ENCODE results near the gene GPC4. TPM values are rescaled to one million over a fixed set of nuclear protein-coding genes. Genes with fewer than 3 reads are reported as not detected.
A peak's percentile ranks its signal among the peaks of the same experiment; 100 is the strongest.

The GPC4 gene
- total RNA-seq, 1 donor from 2014 or later, result 64.6 TPM

- TF ChIP-seq CTCF (IDR thresholded peaks at IDR 0.05), result no peak
- H3K9me3 Mint-ChIP-seq (ENCODE audit: low read depth), result no peaks in the 10 kb centered on the region
- peaks cover 31% of the 10 kb centered on the region for H3K4me1 Mint-ChIP-seq (ENCODE audit: low read depth)
- H3K4me3 Mint-ChIP-seq (ENCODE audit: unreplicated experiment), result no peak overlapping the region
- no peak overlapping the region for H3K27ac Mint-ChIP-seq (ENCODE audit: unreplicated experiment)
- no peak for DNase-seq (ENCODE audit: low spot score)
- H3K36me3 Mint-ChIP-seq (ENCODE audit: low read depth), result peaks cover 17% of the 10 kb centered on the region
- no peaks in the 10 kb centered on the region for H3K27me3 Mint-ChIP-seq (ENCODE audit: low read depth)
Observed at GRCh38 chrX:133302775-133303445, 112.4 kb downstream of the GPC4 start.

GRCh38 chrX:133300591-133300990 lies 114.7 kb downstream of the GPC4 start:
- H3K27me3 Mint-ChIP-seq (ENCODE audit: low read depth), result no peaks in the 10 kb centered on the region
- no peak for DNase-seq (ENCODE audit: low spot score)
- no peaks in the 10 kb centered on the region for H3K9me3 Mint-ChIP-seq (ENCODE audit: low read depth)
- peaks cover 46% of the 10 kb centered on the region for H3K4me1 Mint-ChIP-seq (ENCODE audit: low read depth)
- H3K27ac Mint-ChIP-seq (ENCODE audit: unreplicated experiment), result peak overlapping the region; percentile 58
- peaks cover 17% of the 10 kb centered on the region for H3K36me3 Mint-ChIP-seq (ENCODE audit: low read depth)
- no peak for TF ChIP-seq CTCF (IDR thresholded peaks at IDR 0.05)
- no peak overlapping the region for H3K4me3 Mint-ChIP-seq (ENCODE audit: unreplicated experiment)

- H3K27me3 Mint-ChIP-seq (ENCODE audit: low read depth), result no peaks in the 10 kb centered on the region
- H3K36me3 Mint-ChIP-seq (ENCODE audit: low read depth), result no peaks in the 10 kb centered on the region
- peak overlapping the region; percentile 81 for H3K27ac Mint-ChIP-seq (ENCODE audit: unreplicated experiment)
- no peak for TF ChIP-seq CTCF (IDR thresholded peaks at IDR 0.05)
- no peak for DNase-seq (ENCODE audit: low spot score)
- peaks cover 67% of the 10 kb centered on the region for H3K4me1 Mint-ChIP-seq (ENCODE audit: low read depth)
- H3K4me3 Mint-ChIP-seq (ENCODE audit: unreplicated experiment), result no peak overlapping the region
- no peaks in the 10 kb centered on the region for H3K9me3 Mint-ChIP-seq (ENCODE audit: low read depth)
Observed at GRCh38 chrX:133297284-133297683, 118.0 kb downstream of the GPC4 start.

- no peaks in the 10 kb centered on the region for H3K36me3 Mint-ChIP-seq (ENCODE audit: low read depth)
- H3K27ac Mint-ChIP-seq (ENCODE audit: unreplicated experiment), result peak overlapping the region; percentile 84
- peaks cover 44% of the 10 kb centered on the region for H3K4me1 Mint-ChIP-seq (ENCODE audit: low read depth)
- no peak overlapping the region for H3K4me3 Mint-ChIP-seq (ENCODE audit: unreplicated experiment)
- H3K9me3 Mint-ChIP-seq (ENCODE audit: low read depth), result no peaks in the 10 kb centered on the region
- DNase-seq (ENCODE audit: low spot score), result no peak
- H3K27me3 Mint-ChIP-seq (ENCODE audit: low read depth), result no peaks in the 10 kb centered on the region
- no peak for TF ChIP-seq CTCF (IDR thresholded peaks at IDR 0.05)
Observed at GRCh38 chrX:133294126-133294525, 121.2 kb downstream of the GPC4 start.

- Mint-ChIP-seq H3K9me3 (ENCODE audit: low read depth) (no peaks in the 10 kb centered on the region), H3K27me3 (ENCODE audit: low read depth) (no peaks in the 10 kb centered on the region), H3K27ac (ENCODE audit: unreplicated experiment) (no peak overlapping the region), H3K4me1 (ENCODE audit: low read depth) (peaks cover 16% of the 10 kb centered on the region), H3K4me3 (ENCODE audit: unreplicated experiment) (no peak overlapping the region), H3K36me3 (ENCODE audit: low read depth) (no peaks in the 10 kb centered on the region)
- no peak for TF ChIP-seq CTCF (IDR thresholded peaks at IDR 0.05)
- DNase-seq (ENCODE audit: low spot score), result no peak
Observed at GRCh38 chrX:133290076-133290475, 125.2 kb downstream of the GPC4 start.

Measured in chondrocyte (in vitro differentiated cells).